Choroid plexus epithelial cell (primary cell): Measurements from ENCODE around the gene LAMA5.

Source experiments
- DNase-seq: peaks from one replicate; pipeline ENCODE4 v3.0.0-alpha.2; 2010; ENCODE audit warnings: low read depth
- H3K4me3 ChIP-seq: 2 replicates; pipeline ENCODE4 v1.5.1; 2011; ENCODE audit warnings: low read depth, mild to moderate bottlenecking, control low read depth, low read length, moderate library complexity
- TF ChIP-seq, protein P1 (sequence below): conservative IDR thresholded peaks from 2 replicates; pipeline ENCODE4 v1.5.1; 2011; ENCODE audit warnings: low read depth, mild to moderate bottlenecking, control low read depth, inconsistent platforms, low read length, moderate library complexity

LAMA5 gene

DNA sequence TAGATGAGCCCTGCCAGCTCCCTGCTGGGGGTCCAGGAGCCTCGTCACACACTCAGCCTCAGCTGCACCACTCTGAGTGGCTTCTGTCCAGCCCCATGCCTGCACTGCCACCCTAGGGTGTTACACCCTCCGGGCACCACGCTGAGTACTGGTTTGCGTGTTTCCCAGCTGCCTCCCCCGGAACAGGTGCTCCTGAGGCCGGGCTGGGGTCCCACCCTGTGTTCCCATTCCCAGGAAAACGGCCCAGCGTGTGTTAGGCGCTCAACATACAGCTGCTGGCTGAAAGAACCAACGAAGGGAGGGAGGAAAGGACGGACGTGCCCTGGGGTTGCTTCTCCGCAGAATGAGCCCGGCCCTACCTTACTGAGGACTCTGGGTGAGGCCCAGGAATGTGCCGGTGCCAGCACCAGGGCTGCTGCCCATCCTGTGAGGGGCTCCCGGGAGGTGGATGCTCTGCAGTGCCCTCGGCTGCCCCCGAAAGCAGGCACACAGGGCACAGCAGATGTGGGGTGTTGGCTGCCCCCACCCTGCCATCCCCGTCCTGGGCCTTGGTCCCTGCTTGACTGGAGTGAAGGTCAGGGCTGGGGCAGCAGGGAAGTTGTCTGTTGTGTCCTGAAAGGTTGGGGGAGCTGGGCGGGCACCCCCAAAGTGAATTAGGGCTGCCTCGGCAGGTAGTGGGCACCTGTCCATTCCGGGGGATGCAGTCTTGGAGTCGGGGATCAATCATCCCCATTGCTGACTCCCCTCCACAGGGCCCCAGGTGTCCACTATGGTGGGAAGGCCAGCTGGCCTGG lies 16.3 kb downstream of the LAMA5 start:
- TF ChIP-seq, protein P1, sequence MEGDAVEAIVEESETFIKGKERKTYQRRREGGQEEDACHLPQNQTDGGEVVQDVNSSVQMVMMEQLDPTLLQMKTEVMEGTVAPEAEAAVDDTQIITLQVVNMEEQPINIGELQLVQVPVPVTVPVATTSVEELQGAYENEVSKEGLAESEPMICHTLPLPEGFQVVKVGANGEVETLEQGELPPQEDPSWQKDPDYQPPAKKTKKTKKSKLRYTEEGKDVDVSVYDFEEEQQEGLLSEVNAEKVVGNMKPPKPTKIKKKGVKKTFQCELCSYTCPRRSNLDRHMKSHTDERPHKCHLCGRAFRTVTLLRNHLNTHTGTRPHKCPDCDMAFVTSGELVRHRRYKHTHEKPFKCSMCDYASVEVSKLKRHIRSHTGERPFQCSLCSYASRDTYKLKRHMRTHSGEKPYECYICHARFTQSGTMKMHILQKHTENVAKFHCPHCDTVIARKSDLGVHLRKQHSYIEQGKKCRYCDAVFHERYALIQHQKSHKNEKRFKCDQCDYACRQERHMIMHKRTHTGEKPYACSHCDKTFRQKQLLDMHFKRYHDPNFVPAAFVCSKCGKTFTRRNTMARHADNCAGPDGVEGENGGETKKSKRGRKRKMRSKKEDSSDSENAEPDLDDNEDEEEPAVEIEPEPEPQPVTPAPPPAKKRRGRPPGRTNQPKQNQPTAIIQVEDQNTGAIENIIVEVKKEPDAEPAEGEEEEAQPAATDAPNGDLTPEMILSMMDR: no peak
- no peak for DNase-seq
- H3K4me3 ChIP-seq: no peak overlapping the region

DNA sequence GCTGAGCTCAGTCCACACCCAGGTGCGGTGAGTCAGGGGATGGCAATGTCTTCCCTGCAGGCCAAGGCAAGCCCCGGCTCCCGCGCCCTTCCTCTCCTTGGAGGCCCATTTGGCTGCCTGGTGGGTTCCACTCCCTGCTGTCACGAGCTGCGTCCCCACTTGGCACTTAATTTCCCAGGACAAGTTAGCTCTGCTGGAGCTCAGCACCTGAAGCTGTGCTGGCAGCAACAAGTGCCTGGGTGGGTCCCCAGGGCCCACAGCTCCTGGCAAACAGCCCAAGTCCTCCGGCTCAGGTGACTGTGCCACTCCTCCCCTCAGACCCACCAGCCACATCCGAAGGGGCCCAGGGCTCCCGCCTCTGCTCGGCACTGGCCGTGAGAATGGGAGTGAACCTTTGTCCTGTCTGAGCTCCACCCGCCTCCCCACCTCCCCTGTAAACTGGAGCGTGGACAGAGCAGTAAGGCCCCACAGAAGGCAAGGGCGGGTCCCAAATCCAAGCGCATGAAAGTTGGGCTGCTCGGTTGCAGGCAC lies 16.9 kb downstream of the LAMA5 start:
- TF ChIP-seq, protein P1: no peak
- H3K4me3 ChIP-seq: no peak overlapping the region

DNA sequence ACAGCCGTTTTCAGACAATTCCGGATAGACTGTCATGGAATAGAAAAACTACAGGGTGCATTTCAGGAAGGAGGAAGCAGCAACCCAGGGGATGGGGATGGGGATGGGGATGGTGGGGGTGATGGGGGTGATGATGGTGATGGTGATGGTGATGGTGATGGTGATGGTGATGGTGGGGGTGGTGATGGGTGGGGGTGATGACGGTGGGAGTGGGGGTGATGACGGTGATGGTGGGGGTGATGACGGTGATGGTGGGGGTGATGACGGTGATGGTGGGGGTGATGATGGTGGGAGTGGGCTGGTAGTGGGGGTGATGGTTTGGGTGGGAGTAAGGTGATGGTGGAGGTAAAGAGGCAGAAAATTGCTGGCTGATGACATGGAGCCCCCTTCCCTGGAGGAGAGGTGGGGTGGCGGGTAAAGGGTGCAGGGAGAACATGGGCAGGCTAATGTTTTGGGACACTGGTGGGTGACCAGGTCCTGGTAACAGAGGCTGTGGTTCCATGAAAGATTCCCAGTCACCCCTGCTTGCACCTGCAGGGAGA lies 17.5 kb downstream of the LAMA5 start:
- H3K4me3 ChIP-seq: no peak overlapping the region
- TF ChIP-seq, protein P1: no peak
- no peak for DNase-seq

More for the DNA sequence above, 16.9 kb downstream of the LAMA5 start:
- no peak for DNase-seq

DNA sequence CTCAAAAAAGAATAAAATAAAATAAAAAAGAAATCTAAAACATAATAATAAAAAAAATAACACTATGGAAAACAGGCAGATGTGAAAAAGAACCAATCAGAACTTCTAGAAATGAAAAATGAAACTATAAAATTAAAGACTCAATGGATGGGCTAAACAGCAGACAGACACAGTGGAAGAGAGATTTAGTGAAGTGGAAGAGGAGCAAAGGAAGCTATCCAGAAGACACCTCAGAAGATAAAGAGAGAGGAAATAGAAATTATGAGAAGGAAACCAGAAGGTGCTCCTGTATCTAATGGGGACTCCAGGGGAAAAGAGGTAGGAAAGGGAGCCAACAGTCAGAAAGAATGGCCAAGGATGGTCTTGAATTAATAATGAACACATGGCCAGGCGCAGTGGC lies 18.5 kb downstream of the LAMA5 start:
- H3K4me3 ChIP-seq: no peak overlapping the region
- TF ChIP-seq, protein P1: no peak
- DNase-seq: no peak

DNA sequence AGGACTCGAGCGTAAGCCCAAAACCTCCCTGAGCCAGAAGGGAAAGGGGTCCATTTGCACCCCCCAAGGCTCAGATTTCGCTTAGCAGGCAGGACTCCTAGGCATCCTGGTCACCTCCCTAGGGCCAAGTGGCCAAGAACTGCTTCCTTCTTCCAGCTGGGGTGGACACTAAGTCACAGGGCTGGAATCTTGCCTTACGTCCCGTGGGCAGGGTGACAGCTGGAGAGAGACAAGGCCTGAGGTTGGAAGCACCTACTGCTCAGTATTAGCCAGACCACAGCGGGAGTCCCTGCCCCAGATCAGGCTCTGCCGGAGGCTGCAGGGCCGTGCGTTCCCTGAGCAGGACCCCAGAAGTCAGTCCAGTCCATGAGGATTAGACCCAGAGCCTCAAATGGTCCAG lies 19.7 kb downstream of the LAMA5 start:
- TF ChIP-seq, protein P1: no peak
- no peak for DNase-seq
- no peak overlapping the region for H3K4me3 ChIP-seq

DNA sequence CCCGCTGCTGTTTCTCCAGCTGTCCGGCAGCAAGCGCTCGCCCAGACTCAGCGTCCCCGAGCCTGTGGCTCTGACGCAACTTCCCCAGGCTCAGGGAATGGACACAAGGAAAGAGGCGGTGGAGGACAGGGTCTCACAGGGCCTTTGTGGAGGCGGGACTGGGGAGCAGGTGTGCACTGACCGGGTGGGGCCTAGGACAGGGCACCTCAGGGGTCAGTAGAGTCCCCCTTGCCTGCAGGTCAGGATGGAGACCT lies 20.0 kb downstream of the LAMA5 start:
- TF ChIP-seq, protein P1: no peak
- H3K4me3 ChIP-seq: no peak overlapping the region
- DNase-seq: no peak

DNA sequence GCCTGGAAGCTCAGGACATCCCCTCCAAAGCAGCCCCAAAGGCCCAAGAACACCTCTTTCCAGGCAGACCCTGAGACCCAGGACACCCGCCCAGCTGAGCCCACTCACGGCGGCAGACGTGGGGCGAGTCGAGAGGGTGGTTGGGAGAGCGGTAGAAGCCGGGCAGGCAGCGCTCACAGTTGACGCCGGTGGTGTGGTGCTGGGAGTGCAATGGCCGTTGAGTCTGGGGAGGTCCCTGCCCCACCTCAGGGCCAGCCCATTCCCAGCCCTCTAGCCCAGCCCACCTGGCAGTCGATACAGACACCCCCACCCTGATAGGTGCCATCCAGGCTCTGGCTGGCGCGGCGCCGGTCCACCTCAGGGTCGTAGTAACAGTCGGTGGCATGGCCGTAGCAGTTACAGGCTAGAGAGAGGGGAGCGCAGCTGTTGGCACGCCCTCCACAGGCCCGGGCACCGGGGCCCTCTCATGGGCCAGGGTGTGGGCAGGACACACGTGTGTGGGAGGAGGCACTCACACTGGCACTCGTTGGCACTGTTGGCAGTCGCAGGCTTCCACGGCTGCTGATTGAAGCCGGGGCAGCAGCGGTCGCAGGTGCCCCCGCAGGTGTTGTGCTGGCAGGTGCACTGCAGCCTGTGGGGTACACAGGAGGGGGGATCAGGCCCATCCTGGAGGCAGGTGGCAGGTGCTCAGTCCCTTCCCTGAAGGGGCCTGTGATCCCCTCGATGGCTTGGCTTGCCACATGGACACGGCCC lies 20.5 kb downstream of the LAMA5 start:
- no peak overlapping the region for H3K4me3 ChIP-seq
- DNase-seq: no peak
- TF ChIP-seq, protein P1: no peak
